ENCODE results near the gene MCRIP1.

DNA sequence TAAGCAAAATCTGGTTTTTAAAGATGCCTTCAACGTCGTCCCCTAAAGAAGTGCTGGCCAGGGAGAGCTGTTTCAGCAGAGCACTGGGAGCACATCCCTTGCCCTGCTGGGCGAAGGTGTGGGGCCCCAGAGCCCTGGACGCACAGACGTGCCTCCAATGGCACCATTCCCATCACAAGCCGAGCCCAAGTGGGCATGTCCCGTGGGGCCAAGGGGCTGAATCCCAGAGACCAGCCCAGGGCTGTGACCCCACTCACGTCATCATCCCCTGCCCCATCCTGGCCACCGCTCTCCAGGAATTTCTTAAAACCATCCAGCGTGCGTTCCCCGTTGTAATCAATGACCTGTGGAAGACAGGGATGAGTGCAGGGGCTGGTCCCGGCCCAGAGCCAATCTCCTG, 11.8 kb upstream of the MCRIP1 start:
- TF ChIP-seq, protein P1, sequence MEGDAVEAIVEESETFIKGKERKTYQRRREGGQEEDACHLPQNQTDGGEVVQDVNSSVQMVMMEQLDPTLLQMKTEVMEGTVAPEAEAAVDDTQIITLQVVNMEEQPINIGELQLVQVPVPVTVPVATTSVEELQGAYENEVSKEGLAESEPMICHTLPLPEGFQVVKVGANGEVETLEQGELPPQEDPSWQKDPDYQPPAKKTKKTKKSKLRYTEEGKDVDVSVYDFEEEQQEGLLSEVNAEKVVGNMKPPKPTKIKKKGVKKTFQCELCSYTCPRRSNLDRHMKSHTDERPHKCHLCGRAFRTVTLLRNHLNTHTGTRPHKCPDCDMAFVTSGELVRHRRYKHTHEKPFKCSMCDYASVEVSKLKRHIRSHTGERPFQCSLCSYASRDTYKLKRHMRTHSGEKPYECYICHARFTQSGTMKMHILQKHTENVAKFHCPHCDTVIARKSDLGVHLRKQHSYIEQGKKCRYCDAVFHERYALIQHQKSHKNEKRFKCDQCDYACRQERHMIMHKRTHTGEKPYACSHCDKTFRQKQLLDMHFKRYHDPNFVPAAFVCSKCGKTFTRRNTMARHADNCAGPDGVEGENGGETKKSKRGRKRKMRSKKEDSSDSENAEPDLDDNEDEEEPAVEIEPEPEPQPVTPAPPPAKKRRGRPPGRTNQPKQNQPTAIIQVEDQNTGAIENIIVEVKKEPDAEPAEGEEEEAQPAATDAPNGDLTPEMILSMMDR (IDR thresholded peaks at IDR 0.05 in 2 of 3, conservative IDR thresholded peaks at IDR 0.05 in 1 of 3; ENCODE audit: insufficient read depth in 2 of 3, low read depth in 1 of 3, low read length in 3 of 3), result no peak
- TF ChIP-seq SREBF2 (CRISPR knock-in tag; IDR thresholded peaks at IDR 0.05) (no peak), RFX5 (IDR thresholded peaks at IDR 0.05; ENCODE audit: low read depth, low read length) (no peak), MAFK (IDR thresholded peaks at IDR 0.05; ENCODE audit: low read length) (no peak)
- TF ChIP-seq, protein P2, sequence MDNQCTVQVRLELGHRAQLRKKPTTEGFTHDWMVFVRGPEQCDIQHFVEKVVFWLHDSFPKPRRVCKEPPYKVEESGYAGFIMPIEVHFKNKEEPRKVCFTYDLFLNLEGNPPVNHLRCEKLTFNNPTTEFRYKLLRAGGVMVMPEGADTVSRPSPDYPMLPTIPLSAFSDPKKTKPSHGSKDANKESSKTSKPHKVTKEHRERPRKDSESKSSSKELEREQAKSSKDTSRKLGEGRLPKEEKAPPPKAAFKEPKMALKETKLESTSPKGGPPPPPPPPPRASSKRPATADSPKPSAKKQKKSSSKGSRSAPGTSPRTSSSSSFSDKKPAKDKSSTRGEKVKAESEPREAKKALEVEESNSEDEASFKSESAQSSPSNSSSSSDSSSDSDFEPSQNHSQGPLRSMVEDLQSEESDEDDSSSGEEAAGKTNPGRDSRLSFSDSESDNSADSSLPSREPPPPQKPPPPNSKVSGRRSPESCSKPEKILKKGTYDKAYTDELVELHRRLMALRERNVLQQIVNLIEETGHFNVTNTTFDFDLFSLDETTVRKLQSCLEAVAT (IDR thresholded peaks at IDR 0.05), result no peak

Measured in K562 (cell line).